ENCODE results near the gene KRT31. TPM values are rescaled to one million over a fixed set of nuclear protein-coding genes. Genes with fewer than 3 reads are reported as not detected.

The KRT31 gene
- total and polyA plus RNA-seq, 12 donors, result 0.01 TPM; not detected in 11

DNA sequence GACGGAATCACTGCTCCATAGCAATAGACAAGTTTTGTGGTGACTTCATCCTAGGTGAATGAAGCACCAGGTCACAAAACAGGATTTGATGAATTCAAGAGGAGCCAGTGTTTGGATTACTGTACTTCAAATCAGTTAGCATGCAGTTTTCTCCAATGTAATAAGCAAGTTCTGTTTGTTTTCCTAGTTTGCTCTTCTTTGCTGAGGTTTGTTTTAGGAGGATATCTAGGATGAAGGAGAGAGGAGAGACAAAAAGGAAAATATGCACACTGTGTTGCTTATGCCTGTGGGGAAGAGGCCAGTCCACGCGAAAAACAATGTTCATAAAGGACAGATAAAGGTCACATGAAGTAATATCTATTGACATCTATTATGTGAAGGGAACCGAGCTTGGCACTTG, 18.0 kb upstream of the KRT31 start:
- intact Hi-C loops (cut with DNase I), result loop anchor here in 1 of 10 donors (10.0 kb wide), 1 partner anchor 79 kb away; no protein-coding TSS in a partner anchor
- peaks cover 0 to 22% (median 7%) of the 10 kb centered on the region in 9 donors for H3K4me1 ChIP-seq
- no peaks in the 10 kb centered on the region for H3K9me3 ChIP-seq
- DNase-seq (no peak), ATAC-seq (no peak)
- no peak overlapping the region for H3K4me3 ChIP-seq
- peaks cover 0 to 8% (median 0%) of the 10 kb centered on the region in 7 donors for H3K27me3 ChIP-seq
- H3K36me3 ChIP-seq, result no peaks in the 10 kb centered on the region
- H3K27ac ChIP-seq, result no peak overlapping the region
- 77 to 79% methylated on average over 4 of the region's 4 CpGs for WGBS, 2 donors
- TF ChIP-seq, protein P1, sequence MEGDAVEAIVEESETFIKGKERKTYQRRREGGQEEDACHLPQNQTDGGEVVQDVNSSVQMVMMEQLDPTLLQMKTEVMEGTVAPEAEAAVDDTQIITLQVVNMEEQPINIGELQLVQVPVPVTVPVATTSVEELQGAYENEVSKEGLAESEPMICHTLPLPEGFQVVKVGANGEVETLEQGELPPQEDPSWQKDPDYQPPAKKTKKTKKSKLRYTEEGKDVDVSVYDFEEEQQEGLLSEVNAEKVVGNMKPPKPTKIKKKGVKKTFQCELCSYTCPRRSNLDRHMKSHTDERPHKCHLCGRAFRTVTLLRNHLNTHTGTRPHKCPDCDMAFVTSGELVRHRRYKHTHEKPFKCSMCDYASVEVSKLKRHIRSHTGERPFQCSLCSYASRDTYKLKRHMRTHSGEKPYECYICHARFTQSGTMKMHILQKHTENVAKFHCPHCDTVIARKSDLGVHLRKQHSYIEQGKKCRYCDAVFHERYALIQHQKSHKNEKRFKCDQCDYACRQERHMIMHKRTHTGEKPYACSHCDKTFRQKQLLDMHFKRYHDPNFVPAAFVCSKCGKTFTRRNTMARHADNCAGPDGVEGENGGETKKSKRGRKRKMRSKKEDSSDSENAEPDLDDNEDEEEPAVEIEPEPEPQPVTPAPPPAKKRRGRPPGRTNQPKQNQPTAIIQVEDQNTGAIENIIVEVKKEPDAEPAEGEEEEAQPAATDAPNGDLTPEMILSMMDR (IDR thresholded peaks at IDR 0.05), result no peak

DNA sequence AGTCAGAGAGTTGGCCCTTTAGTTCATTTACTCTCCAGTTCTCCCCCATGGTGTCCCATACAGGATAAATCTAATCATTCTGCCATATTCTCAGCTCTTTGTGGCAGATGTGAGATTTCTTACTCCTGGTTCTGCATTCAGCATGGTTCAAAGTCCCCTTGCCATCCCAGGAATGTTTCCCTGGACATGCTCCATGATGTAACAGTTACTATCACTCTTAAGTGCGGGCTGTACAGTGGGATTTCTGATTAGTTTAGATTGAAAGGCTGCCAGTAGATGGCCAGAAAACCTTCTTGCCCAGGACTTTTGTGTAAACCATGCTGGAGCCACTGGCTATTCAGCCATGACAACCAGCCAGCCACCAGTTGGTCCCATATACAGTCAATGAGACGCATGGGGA, 16.6 kb upstream of the KRT31 start:
- WGBS, 2 donors, result 79 to 82% methylated on average over 2 of the region's 2 CpGs
- H3K9me3 ChIP-seq, result no peaks in the 10 kb centered on the region

DNA sequence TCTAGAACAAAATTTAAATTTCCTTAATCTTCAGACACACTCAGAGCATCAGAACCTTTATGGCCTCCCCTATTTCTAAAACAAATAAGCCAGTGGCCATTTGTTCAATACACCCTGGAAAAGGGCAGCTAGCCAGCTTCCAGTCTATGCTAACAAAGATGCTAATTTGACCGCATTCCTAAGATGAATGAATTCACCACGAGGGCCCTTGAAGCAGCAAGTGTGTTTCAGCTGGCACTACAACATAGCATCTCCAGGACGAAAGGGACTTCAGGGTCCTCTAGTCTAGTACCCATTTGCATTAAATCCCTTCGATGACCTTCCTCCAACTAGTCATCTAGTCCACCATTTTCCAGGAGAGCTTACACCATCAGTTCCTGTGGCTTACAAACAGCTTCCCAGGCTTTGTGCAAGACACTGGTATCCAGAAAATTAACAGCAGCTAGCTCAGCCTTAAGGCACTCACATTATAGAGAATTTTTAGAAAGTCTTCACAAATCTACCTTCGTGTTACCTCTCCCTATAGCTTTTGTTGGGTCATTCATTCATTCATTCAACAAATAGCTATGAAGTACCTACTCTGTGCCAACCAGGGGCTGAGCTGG, 16.0 kb upstream of the KRT31 start:
- 64% methylated on average over 5 of the region's 5 CpGs for WGBS, 2 donors
- DNase-seq (no peak), ATAC-seq (no peak)
- H3K4me1 ChIP-seq, result peaks cover 0 to 22% (median 7%) of the 10 kb centered on the region in 9 donors
- no peak overlapping the region for H3K4me3 ChIP-seq
- H3K27ac ChIP-seq, result no peak overlapping the region
- peaks cover 0 to 4% (median 0%) of the 10 kb centered on the region in 7 donors for H3K27me3 ChIP-seq
- H3K9me3 ChIP-seq, result no peaks in the 10 kb centered on the region
- H3K36me3 ChIP-seq, result no peaks in the 10 kb centered on the region
- intact Hi-C loops (cut with DNase I), result loop anchor here in 1 of 10 donors (10.0 kb wide), 1 partner anchor 81 kb away; no protein-coding TSS in a partner anchor
- TF ChIP-seq, protein P1 (IDR thresholded peaks at IDR 0.05), result no peak

More for the DNA sequence above, 16.6 kb upstream of the KRT31 start:
- intact Hi-C loops (cut with DNase I), result loop anchor here in 1 of 10 donors (10.0 kb wide), 1 partner anchor 81 kb away; no protein-coding TSS in a partner anchor
- H3K4me1 ChIP-seq, result peaks cover 0 to 22% (median 7%) of the 10 kb centered on the region in 9 donors
- ATAC-seq (no peak), DNase-seq (no peak)
- no peak overlapping the region for H3K27ac ChIP-seq
- H3K36me3 ChIP-seq, result no peaks in the 10 kb centered on the region
- H3K27me3 ChIP-seq, result peaks cover 0 to 4% (median 0%) of the 10 kb centered on the region in 7 donors
- no peak overlapping the region for H3K4me3 ChIP-seq
- TF ChIP-seq, protein P1 (IDR thresholded peaks at IDR 0.05), result no peak

DNA sequence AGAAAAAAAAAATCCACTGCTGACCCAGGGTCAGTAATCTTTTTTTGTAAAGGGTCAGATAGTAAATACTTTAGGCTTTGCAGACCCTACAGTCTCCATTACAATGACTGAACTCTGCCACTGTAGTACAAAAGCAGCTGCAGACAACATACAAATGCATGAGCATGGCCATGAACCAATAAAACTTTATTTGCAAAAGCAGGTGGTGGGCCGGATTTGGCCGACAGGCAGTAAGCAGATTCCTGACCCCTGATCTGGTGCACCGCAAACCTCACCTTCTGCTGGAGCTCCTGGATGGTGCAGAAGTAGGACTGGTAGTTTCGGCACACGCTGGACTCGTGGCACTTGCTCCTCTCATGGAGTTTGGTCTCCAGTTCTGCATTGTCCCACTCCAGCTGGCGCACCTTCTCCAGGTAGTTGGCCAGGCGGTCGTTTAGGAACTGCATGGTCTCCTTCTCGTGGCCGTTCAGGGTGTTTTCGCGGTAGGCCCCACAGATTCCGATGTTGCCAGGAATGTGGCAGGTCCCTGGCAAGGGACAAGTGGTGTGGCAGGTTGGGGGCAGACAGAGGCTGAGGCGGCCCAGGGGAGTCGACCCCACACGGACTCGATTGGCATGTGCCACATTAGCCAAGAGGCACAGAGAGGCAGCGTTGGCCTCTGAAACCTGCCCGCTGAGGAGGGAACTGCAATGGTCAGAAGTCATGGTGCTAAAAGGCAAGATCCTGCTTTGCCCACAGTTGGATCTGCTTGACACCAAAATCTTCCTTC, 13.8 kb upstream of the KRT31 start:
- Histone ChIP-seq H3K36me3 (no peaks in the 10 kb centered on the region), H3K9me3 (no peaks in the 10 kb centered on the region), H3K27me3 (peaks cover 0 to 4% (median 0%) of the 10 kb centered on the region in 7 donors), H3K27ac (no peak overlapping the region), H3K4me3 (no peak overlapping the region), H3K4me1 (peaks cover 0 to 14% (median 5%) of the 10 kb centered on the region in 9 donors)
- ATAC-seq (no peak), DNase-seq (no peak)
- TF ChIP-seq, protein P1 (IDR thresholded peaks at IDR 0.05), result no peak
- WGBS, 2 donors, result 93 to 94% methylated on average over 20 of the region's 20 CpGs
- intact Hi-C loops (cut with DNase I), result loop anchor here in 1 of 10 donors (10.0 kb wide), 1 partner anchor 84 kb away; no protein-coding TSS in a partner anchor

Measured in heart right ventricle (tissue), 16 donors.